IPS-15b (cell line): ENCODE measurements around the gene UQCRHL.

ENCODE experiments used
- H3K27me3 ChIP-seq: one replicate; pipeline ENCODE4 v1.6.1; 2013; ENCODE audit warnings: low read length; ENCODE audit not compliant: control insufficient read depth, insufficient read depth
- H3K36me3 ChIP-seq: one replicate; pipeline ENCODE4 v1.6.1; 2013; ENCODE audit warnings: low read length; ENCODE audit not compliant: control insufficient read depth, insufficient read depth
- H3K4me1 ChIP-seq: one replicate; pipeline ENCODE4 v1.6.1; 2013; ENCODE audit warnings: mild to moderate bottlenecking, low read length; ENCODE audit not compliant: control insufficient read depth, insufficient read depth
- H3K4me3 ChIP-seq: one replicate; pipeline ENCODE4 v1.5.1; 2013; ENCODE audit warnings: low read depth, low read length
- H3K9ac ChIP-seq: one replicate; pipeline ENCODE4 v1.6.1; 2013; ENCODE audit warnings: low read depth, mild to moderate bottlenecking, low read length
- H3K9me3 ChIP-seq: one replicate; pipeline ENCODE4 v1.6.1; 2013; ENCODE audit warnings: mild to moderate bottlenecking, low read length; ENCODE audit not compliant: control insufficient read depth, insufficient read depth

The UQCRHL gene

DNA sequence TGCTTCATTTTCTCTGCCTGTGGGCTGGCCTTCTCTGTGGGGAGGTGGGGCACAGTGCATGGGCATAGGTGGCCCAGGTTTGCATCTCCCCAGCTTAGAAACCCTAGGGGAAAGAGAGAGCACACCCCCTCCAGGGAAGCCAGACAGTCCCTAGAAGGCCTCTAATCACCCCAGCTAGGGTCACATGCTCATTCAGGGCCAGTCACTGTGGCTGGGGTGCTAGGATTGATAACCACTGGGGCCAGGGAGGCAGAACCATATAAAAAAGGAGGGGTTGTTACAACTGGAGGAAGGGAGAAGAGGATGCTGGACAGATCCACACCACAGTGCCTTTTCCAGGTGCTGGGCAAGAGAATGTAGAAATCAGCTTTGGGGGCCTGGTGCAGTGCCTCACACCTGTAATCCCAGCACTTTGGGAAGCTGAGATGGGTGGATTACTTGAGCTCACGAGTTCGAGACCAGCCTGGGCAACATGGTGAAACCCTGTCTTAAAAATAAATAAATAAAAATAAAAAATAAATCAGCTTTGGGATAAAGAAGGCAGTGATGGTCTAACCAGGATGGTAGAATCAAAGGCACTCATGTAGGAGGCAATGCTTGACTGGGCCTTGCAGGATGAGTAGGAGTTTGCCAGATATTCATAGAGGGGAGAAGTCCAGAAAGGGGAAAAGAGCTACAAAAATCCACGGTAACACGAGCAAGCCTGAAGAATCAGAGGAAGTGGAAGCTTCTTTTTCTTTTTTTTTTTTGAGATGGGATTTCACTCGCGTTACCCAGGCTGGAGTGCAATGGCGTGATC, 29.3 kb downstream of the UQCRHL start:
- no peaks in the 10 kb centered on the region for H3K9me3 ChIP-seq
- no peaks in the 10 kb centered on the region for H3K27me3 ChIP-seq
- H3K4me1 ChIP-seq: no peaks in the 10 kb centered on the region
- H3K9ac ChIP-seq: no peak overlapping the region
- no peak overlapping the region for H3K4me3 ChIP-seq
- H3K36me3 ChIP-seq: peaks cover 38% of the 10 kb centered on the region

- Histone ChIP-seq H3K9me3 (no peaks in the 10 kb centered on the region), H3K27me3 (no peaks in the 10 kb centered on the region), H3K4me3 (no peak overlapping the region), H3K4me1 (no peaks in the 10 kb centered on the region), H3K9ac (no peak overlapping the region), H3K36me3 (peaks cover 46% of the 10 kb centered on the region)
Observed at GRCh38 chr1:15775706-15776105, 31.7 kb downstream of the UQCRHL start.

- Histone ChIP-seq H3K4me3 (no peak overlapping the region), H3K9me3 (no peaks in the 10 kb centered on the region), H3K4me1 (no peaks in the 10 kb centered on the region), H3K9ac (no peak overlapping the region), H3K27me3 (no peaks in the 10 kb centered on the region), H3K36me3 (peaks cover 57% of the 10 kb centered on the region)
Observed at GRCh38 chr1:15771836-15772515, 35.5 kb downstream of the UQCRHL start.

DNA sequence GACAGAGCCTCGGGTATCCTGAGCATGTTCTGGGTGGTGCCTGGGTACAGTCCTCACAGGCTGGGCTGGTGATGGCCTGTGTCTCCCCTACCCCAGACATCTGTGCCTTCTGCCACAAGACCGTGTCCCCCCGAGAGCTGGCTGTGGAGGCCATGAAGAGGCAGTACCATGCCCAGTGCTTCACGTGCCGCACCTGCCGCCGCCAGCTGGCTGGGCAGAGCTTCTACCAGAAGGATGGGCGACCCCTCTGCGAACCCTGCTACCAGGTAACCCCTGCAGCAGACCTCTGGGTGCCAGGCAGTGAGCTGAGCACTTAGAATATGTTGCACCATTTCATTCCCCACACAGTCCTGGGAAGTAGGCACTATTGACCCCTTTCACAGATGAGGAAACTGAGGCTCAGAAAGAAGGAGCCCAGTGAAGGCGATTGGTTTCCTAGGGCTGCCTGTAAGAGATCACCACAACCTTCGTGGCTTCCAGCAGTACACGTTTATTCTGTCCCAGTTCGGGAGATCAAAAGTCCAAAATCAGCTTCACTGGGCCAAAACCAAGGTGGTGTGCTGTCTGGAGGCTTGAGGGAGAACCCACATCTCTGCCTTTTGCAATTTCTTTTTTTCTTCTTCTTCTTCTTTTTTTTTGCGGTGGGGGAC, 37.0 kb downstream of the UQCRHL start:
- H3K9ac ChIP-seq: no peak overlapping the region
- peaks cover 65% of the 10 kb centered on the region for H3K36me3 ChIP-seq
- H3K4me1 ChIP-seq: no peaks in the 10 kb centered on the region
- no peaks in the 10 kb centered on the region for H3K27me3 ChIP-seq
- H3K9me3 ChIP-seq: no peaks in the 10 kb centered on the region
- H3K4me3 ChIP-seq: no peak overlapping the region

DNA sequence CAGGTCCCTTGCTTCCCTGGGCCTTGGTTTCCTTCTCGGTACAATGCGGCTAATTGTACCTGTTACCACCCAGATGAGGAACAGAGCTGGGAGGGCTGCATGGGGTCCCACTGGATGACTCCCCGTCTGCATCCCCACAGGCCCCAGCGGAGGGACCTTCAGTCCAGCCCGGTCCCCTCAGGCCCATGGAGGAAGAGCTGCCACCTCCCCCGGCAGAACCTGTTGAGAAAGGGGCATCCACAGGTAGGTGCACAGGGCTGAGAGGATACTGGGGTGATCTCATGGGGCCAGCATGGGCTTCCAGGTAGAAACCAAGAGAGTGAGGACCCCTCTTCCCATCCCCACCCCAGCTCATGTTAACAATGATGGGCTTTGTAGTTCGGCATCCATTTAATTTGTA, 39.1 kb downstream of the UQCRHL start:
- no peaks in the 10 kb centered on the region for H3K27me3 ChIP-seq
- no peaks in the 10 kb centered on the region for H3K9me3 ChIP-seq
- no peak overlapping the region for H3K9ac ChIP-seq
- no peaks in the 10 kb centered on the region for H3K4me1 ChIP-seq
- no peak overlapping the region for H3K4me3 ChIP-seq
- H3K36me3 ChIP-seq: peaks cover 64% of the 10 kb centered on the region

DNA sequence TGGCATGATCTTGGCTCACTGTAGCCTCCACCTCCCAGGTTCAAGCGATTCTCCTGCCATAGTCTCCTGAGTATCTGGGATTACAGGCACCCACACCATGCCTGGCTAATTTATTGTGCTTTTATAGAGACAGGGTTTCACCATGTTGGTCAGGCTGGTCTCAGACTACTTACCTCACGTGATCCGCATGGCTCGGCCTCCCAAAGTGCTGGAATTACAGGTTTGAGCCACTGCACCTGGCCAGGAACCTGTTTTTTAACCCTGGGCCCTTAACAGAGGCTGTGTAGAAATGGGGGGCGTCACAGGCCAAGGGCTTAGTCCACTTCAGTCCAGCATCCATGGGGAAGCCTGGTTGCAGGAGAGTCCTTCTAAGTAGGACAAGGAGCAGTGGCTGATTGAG, 39.5 kb downstream of the UQCRHL start:
- no peak overlapping the region for H3K4me3 ChIP-seq
- no peak overlapping the region for H3K9ac ChIP-seq
- no peaks in the 10 kb centered on the region for H3K27me3 ChIP-seq
- H3K36me3 ChIP-seq: peaks cover 64% of the 10 kb centered on the region
- no peaks in the 10 kb centered on the region for H3K9me3 ChIP-seq
- H3K4me1 ChIP-seq: no peaks in the 10 kb centered on the region

DNA sequence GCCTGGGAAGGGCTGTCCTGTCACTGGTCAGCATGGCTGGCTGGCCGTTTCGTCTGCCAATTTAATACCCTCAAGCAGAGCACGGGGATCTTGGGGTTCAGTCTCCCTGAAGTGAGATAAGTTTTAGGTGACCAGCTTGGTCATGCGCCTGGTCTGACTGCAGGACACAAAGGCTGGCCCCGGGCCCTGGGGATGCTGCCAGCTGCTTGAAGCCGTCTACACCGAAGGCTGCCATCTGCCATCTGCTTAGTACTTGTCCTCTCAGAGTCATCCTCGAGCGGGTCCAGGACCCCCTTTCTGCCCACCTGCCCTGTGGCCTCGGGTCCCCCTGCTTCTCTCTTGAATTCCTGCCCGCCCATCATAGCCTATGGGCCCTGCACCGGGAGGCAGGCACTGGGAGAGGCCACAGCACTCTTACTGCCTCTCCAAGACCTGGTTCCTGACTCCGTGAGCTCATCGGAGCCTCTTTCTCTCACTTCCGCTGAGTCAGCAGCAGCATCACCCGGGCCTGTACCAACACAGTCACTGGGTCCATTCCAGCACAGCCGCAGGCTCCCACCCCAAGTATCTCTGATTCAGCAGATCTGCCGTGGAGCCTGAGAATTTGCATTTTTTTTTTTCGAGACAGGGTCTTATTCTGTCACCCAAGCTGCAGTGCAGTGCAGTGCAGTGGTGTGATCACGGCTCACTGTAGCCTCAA, 41.8 kb downstream of the UQCRHL start:
- peaks cover 49% of the 10 kb centered on the region for H3K36me3 ChIP-seq
- no peak overlapping the region for H3K4me3 ChIP-seq
- no peak overlapping the region for H3K9ac ChIP-seq
- no peaks in the 10 kb centered on the region for H3K9me3 ChIP-seq
- H3K4me1 ChIP-seq: peaks cover 3% of the 10 kb centered on the region
- no peaks in the 10 kb centered on the region for H3K27me3 ChIP-seq

- H3K9me3 ChIP-seq: no peaks in the 10 kb centered on the region
- H3K27me3 ChIP-seq: no peaks in the 10 kb centered on the region
- peaks cover 41% of the 10 kb centered on the region for H3K36me3 ChIP-seq
- H3K4me1 ChIP-seq: peaks cover 3% of the 10 kb centered on the region
- no peak overlapping the region for H3K4me3 ChIP-seq
- no peak overlapping the region for H3K9ac ChIP-seq
Observed at GRCh38 chr1:15764890-15765289, 42.6 kb downstream of the UQCRHL start.

DNA sequence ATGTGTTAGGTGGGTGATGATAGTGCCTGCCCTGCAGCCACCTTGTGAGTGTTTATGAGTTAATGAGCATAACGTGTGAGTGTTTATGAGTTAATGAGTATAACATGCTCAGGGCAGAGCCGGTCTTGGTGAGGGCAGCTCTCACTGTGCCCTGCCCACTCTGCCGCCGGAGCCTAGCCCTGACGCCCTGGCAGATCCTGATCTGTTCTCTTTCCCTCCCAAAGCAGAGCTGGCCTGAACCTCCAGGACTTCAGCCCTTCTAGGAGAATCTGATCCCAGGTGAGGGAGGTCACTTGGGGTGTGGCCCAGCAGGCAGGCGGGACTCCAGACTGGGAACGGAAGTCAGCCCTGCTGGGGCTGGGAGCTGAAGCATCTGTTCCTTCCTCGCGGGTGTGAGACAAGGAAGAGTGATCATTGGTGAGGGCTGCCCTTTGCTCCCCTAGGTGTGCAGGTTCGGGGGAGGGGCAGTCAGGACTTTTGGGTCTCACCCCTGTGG, 43.1 kb downstream of the UQCRHL start:
- peaks cover 3% of the 10 kb centered on the region for H3K4me1 ChIP-seq
- peak overlapping the region; percentile 2 for H3K9ac ChIP-seq
- peaks cover 41% of the 10 kb centered on the region for H3K36me3 ChIP-seq
- H3K27me3 ChIP-seq: no peaks in the 10 kb centered on the region
- H3K4me3 ChIP-seq: no peak overlapping the region
- no peaks in the 10 kb centered on the region for H3K9me3 ChIP-seq

DNA sequence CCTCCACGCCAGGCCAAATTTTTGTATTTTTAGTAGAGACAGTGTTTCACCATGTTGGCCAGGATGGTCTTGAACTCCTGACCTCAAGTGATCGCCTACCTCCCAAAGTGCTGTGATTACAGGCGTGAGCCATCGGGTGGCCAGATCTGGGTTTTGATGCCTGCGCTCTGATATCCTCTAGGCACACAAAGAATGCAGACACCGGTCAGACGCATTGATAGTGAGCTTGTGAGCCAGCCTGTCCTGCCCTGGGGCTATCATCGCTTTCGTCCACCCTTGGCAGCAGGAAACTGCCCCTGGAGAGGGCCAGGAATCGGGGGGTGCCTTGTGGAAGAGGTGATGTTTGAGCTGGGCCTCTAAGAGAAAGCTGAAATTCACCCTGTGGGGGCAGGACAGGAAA, 44.9 kb downstream of the UQCRHL start:
- Histone ChIP-seq H3K36me3 (peaks cover 23% of the 10 kb centered on the region), H3K9me3 (no peaks in the 10 kb centered on the region), H3K4me1 (peaks cover 3% of the 10 kb centered on the region), H3K4me3 (no peak overlapping the region), H3K27me3 (no peaks in the 10 kb centered on the region), H3K9ac (no peak overlapping the region)

- no peak overlapping the region for H3K4me3 ChIP-seq
- peaks cover 11% of the 10 kb centered on the region for H3K4me1 ChIP-seq
Observed at GRCh38 chr1:15761366-15762128, 45.9 kb downstream of the UQCRHL start.

More at GRCh38 chr1:15761366-15762128, 45.9 kb downstream of the UQCRHL start:
- H3K27me3 ChIP-seq: no peaks in the 10 kb centered on the region
- no peaks in the 10 kb centered on the region for H3K9me3 ChIP-seq
- peaks cover 19% of the 10 kb centered on the region for H3K36me3 ChIP-seq
- peak overlapping the region; percentile 47 for H3K9ac ChIP-seq
